HepG2 (cell line): ENCODE measurements around the gene ARL6IP4. TPM values are rescaled to one million over a fixed set of nuclear protein-coding genes. Genes with fewer than 3 reads are reported as not detected.

ENCODE experiments used
- ATAC-seq: fragments of 200-7000 bp; cut with Tn5 transposase; 3 replicates; pipeline ENCODE4 v1.9.1; 2020; ENCODE audit warnings: mild to moderate bottlenecking, moderate library complexity
- BruUV-seq: library from RNA; stranded (reverse); fragments of 400-500 nt; replicated peaks from 2 replicates; lab custom pipeline; 2021; lab: Mats Ljungman, UMichigan
- CTCF ChIA-PET: fragments of 300-600 bp; formaldehyde crosslinking; extraction: SDS; loops from one replicate; lab custom pipeline; 2021; ENCODE audit warnings: low total read pairs, inconsistent platforms, low intra/inter-chr PET ratio; lab: Yijun Ruan, JAX
- POLR2A ChIA-PET: fragments of 350-600 bp; sonication (Branson Sonifier 250); formaldehyde crosslinking; loops from one replicate; lab custom pipeline; 2020; ENCODE audit warnings: antibody characterized with exemption, inconsistent platforms; lab: Yijun Ruan, JAX
- DNase-seq: peaks from one replicate; pipeline ENCODE4 v3.0.0-alpha.2; 2015; ENCODE audit warnings: low spot score
- FAIRE-seq: peaks from 3 replicates; lab custom pipeline; 2011; peaks lifted over from hg19 to GRCh38; lab: Jason Lieb, UNC
- H2AFZ ChIP-seq: one replicate; pipeline ENCODE4 v1.6.1; 2011; ENCODE audit warnings: low read length, inconsistent platforms
- H3K27ac ChIP-seq: fragments of 300-600 bp; 3 replicates; pipeline ENCODE4 v1.8.0; 2011; ENCODE audit warnings: mixed run types, mild to moderate bottlenecking, mixed read lengths, low read length, inconsistent platforms; ENCODE audit not compliant: insufficient read depth; ENCODE audit errors: extremely low read length
- H3K27me3 ChIP-seq, 2 experiments: fragments of 200-600 bp in 1 of 2; 2 replicates in 1 of 2; 3 replicates in 1 of 2; pipeline versions ENCODE4 v1.6.0 to v1.8.0; 2011; ENCODE audit warnings: low read length in 2 of 2, mild to moderate bottlenecking in 2 of 2, moderate library complexity in 2 of 2, inconsistent platforms in 1 of 2; ENCODE audit not compliant: insufficient read depth in 2 of 2, control insufficient read depth in 1 of 2
- H3K36me3 ChIP-seq, 2 experiments: fragments of 200-600 bp in 1 of 2; replicated peaks in 1 of 2; 2 replicates in 1 of 2; 3 replicates in 1 of 2; pipeline versions ENCODE4 v1.5.1 to v1.8.0; 2011; ENCODE audit warnings: low read length in 2 of 2, inconsistent platforms in 1 of 2; ENCODE audit not compliant: insufficient read depth in 2 of 2, control insufficient read depth in 1 of 2
- H3K4me1 ChIP-seq: 2 replicates; pipeline ENCODE4 v1.5.1; 2012; ENCODE audit warnings: low read length, inconsistent platforms; ENCODE audit not compliant: insufficient read depth
- H3K4me2 ChIP-seq: 2 replicates; pipeline ENCODE4 v1.6.0; 2011; ENCODE audit warnings: low read depth, low read length, inconsistent platforms
- H3K4me3 ChIP-seq, 3 experiments: fragments of 200-600 bp in 1 of 3; sonication (generic), shearing (Covaris generic) in 1 of 3; replicated peaks in 1 of 3; 2 replicates each; pipeline ENCODE4 v1.5.1; 2011 to 2016; ENCODE audit warnings: low read length in 3 of 3, inconsistent platforms in 2 of 3, low read depth in 2 of 3, mild to moderate bottlenecking in 2 of 3, control low read depth in 1 of 3, mixed read lengths in 1 of 3; ENCODE audit not compliant: insufficient read depth in 1 of 3
- H3K79me2 ChIP-seq: one replicate; pipeline ENCODE4 v1.6.1; 2011; ENCODE audit warnings: low read length, inconsistent platforms; ENCODE audit not compliant: insufficient read depth
- H3K9ac ChIP-seq: 2 replicates; pipeline ENCODE4 v1.6.0; 2011; ENCODE audit warnings: mild to moderate bottlenecking, low read depth, low read length, inconsistent platforms; ENCODE audit not compliant: insufficient read depth
- H3K9me3 ChIP-seq: 2 replicates; pipeline ENCODE4 v1.5.1; 2012; ENCODE audit warnings: mild to moderate bottlenecking, low read length
- H4K20me1 ChIP-seq: 2 replicates; pipeline ENCODE4 v1.6.0; 2011; ENCODE audit warnings: inconsistent platforms, mild to moderate bottlenecking, low read length, moderate library complexity; ENCODE audit not compliant: insufficient read depth
- CENPX ChIP-seq: sonication (generic); formaldehyde crosslinking; IDR thresholded peaks from 2 replicates; pipeline ENCODE4 v1.9.0; 2021; ENCODE audit warnings: mild to moderate bottlenecking, missing genetic modification reagents, moderate library complexity
- JDP2 ChIP-seq: sonication (generic); formaldehyde crosslinking; IDR thresholded peaks from 2 replicates; pipeline ENCODE4 v1.8.1; 2022; ENCODE audit warnings: missing genetic modification reagents, borderline replicate concordance
- POLR2AphosphoS5 ChIP-seq: IDR thresholded peaks from 2 replicates; pipeline ENCODE4 v1.6.1; 2012; ENCODE audit warnings: low read depth, low read length
- SKI ChIP-seq: fragments of 450-650 bp; IDR thresholded peaks from one replicate; pipeline ENCODE4 v1.6.1; 2018; ENCODE audit warnings: mild to moderate bottlenecking; ENCODE audit not compliant: partially characterized antibody
- SRF ChIP-seq: IDR thresholded peaks from 2 replicates; pipeline ENCODE4 v1.6.1; 2011; ENCODE audit warnings: mild to moderate bottlenecking, low read depth, low read length, moderate library complexity
- TAF15 ChIP-seq: fragments of 200-400 bp; formaldehyde crosslinking; IDR thresholded peaks from one replicate; pipeline ENCODE4 v1.6.1; 2018; ENCODE audit warnings: mild to moderate bottlenecking, low read depth, low read length; ENCODE audit not compliant: poor library complexity, severe bottlenecking
- ZNF225 ChIP-seq: sonication (generic); formaldehyde crosslinking; IDR thresholded peaks from 2 replicates; pipeline ENCODE4 v1.4.0; 2020; ENCODE audit warnings: mild to moderate bottlenecking, missing genetic modification reagents
- ZNF296 ChIP-seq: sonication (generic); formaldehyde crosslinking; conservative IDR thresholded peaks from 2 replicates; pipeline ENCODE4 v1.5.0; 2020; ENCODE audit warnings: mild to moderate bottlenecking, missing genetic modification reagents
- ZNF709 ChIP-seq: sonication (generic); formaldehyde crosslinking; IDR thresholded peaks from 2 replicates; pipeline ENCODE4 v1.5.0; 2020; ENCODE audit warnings: mild to moderate bottlenecking, missing genetic modification reagents
- WGBS: methylation state at CpG from one replicate; pipeline ENCODE4 v1.1.6; 2017; ENCODE audit warnings: low lambda C conversion rate; 5-methylcytosine and 5-hydroxymethylcytosine counted together
- in situ Hi-C: cut with HindIII; loops from 2 replicates; pipeline ENCODE4 v1.10.0; 2017; ENCODE audit warnings: low pct_unique_long_range_greater_than_20kb; ENCODE audit not compliant: extremely low pct_ligation_motif_present
- intact Hi-C: fragments of 100-400 bp; cut with micrococcal nuclease; formaldehyde crosslinking; loops from one replicate; pipeline ENCODE4 v1.10.0; 2022; ENCODE audit not compliant: unreplicated experiment
- polyA plus RNA-seq, 8 experiments: library from polyadenylated mRNA; depleted of rRNA in 3 of 8; stranded (reverse) in 7 of 8; unstranded in 1 of 8; fragments of >200 nt; fragmentation: Illumina TruSeq in 4 of 8; extraction: Trizol in 4 of 8; gene quantifications; 2 replicates each; pipeline versions ENCODE4 v1.2.1 to v1.2.3, GENCODE V29; 2011 to 2016; ENCODE audit warnings: low read depth in 4 of 8, missing spikeins in 1 of 8, mixed read lengths in 1 of 8; ENCODE audit not compliant: insufficient read depth in 1 of 8
- total RNA-seq, 5 experiments: library from RNA; depleted of rRNA; stranded (reverse); fragments of >200 nt; fragmentation: Illumina TruSeq; extraction: Trizol; gene quantifications; 2 replicates each; pipeline ENCODE4 v1.2.3, GENCODE V29; 2016; ENCODE audit warnings: low read depth in 1 of 5
- TF ChIP-seq, protein P1 (sequence below), 2 experiments: IDR thresholded peaks; 2 replicates each; pipeline ENCODE4 v1.6.1; 2011 to 2012; ENCODE audit warnings: low read length in 2 of 2, borderline replicate concordance in 1 of 2, low read depth in 1 of 2, mild to moderate bottlenecking in 1 of 2, moderate library complexity in 1 of 2
- TF ChIP-seq, protein P2 (sequence below): sonication (generic); formaldehyde crosslinking; IDR thresholded peaks from 2 replicates; pipeline ENCODE4 v1.4.0; 2020; ENCODE audit warnings: mild to moderate bottlenecking, missing genetic modification reagents, borderline replicate concordance
- TF ChIP-seq, protein P3 (sequence below): sonication (generic); formaldehyde crosslinking; IDR thresholded peaks from 2 replicates; pipeline ENCODE4 v1.5.0; 2020; ENCODE audit warnings: mild to moderate bottlenecking, low read depth, missing genetic modification reagents, borderline replicate concordance
- TF ChIP-seq, protein P4 (sequence below): sonication (generic); formaldehyde crosslinking; IDR thresholded peaks from 2 replicates; pipeline ENCODE4 v1.4.0; 2020; ENCODE audit warnings: missing genetic modification reagents

Gene ARL6IP4
- total and polyA plus RNA-seq, 2 of the 13 experiments (the other 11 are each of a cell fraction or from before 2014, with no cell fraction given) = 155 to 220 TPM

DNA sequence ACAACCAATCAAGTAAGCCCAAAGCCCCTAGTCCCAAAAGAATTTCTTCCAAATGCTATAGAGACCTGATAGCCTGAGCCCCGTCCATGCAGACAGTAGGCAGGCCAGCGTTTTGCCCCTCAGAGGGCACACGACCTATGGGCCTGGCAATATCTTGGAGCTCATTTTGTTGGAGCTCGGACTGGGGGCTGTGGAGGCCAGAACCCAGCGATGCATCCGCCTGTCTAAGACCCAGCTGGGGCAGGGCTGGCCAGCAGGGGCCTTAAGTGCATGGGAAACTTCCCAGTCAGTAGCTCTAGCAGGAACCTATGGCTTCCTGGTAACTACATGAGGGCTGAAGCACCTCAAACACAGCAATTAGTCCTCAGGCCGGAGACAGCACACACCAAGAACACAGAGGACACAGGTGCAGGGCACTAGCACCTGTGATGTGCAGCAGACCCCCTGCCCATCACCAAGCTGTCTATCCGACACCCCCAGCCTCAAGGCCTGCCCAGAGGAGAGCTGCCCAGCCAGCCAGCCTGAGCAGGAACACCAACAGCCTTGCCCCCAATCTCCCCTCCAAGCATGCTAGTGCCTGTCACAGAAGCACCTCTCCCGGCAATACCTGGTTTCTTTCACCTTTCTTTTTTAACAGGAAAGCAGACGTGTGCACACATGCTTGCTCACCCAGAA lies 50.8 kb downstream of the ARL6IP4 start:
- no peak overlapping the region for H3K9ac ChIP-seq
- ChIA-PET POLR2A (no interaction called here), CTCF (no interaction called here)
- DNase-seq (no peak), ATAC-seq (no peak), FAIRE-seq (no peak)
- H3K4me1 ChIP-seq = no peaks in the 10 kb centered on the region
- H3K36me3 ChIP-seq = peaks cover 8 to 51% of the 10 kb centered on the region in 2 experiments
- H3K27me3 ChIP-seq = no peaks in the 10 kb centered on the region
- no peaks in the 10 kb centered on the region for H3K9me3 ChIP-seq
- WGBS = 100% methylated on average over 7 of the region's 10 CpGs
- no peaks in the 10 kb centered on the region for H3K79me2 ChIP-seq
- no peak overlapping the region for H3K4me3 ChIP-seq
- intact Hi-C loops = no loop called here
- no peak overlapping the region for H3K4me2 ChIP-seq
- in situ Hi-C loops = no loop called here
- no TSS peak for BruUV-seq
- no peak overlapping the region for H2AFZ ChIP-seq
- no peak overlapping the region for H3K27ac ChIP-seq
- H4K20me1 ChIP-seq = no peaks in the 10 kb centered on the region
- TF ChIP-seq CENPX (CRISPR knock-in tag) = no peak
- TF ChIP-seq, protein P1, sequence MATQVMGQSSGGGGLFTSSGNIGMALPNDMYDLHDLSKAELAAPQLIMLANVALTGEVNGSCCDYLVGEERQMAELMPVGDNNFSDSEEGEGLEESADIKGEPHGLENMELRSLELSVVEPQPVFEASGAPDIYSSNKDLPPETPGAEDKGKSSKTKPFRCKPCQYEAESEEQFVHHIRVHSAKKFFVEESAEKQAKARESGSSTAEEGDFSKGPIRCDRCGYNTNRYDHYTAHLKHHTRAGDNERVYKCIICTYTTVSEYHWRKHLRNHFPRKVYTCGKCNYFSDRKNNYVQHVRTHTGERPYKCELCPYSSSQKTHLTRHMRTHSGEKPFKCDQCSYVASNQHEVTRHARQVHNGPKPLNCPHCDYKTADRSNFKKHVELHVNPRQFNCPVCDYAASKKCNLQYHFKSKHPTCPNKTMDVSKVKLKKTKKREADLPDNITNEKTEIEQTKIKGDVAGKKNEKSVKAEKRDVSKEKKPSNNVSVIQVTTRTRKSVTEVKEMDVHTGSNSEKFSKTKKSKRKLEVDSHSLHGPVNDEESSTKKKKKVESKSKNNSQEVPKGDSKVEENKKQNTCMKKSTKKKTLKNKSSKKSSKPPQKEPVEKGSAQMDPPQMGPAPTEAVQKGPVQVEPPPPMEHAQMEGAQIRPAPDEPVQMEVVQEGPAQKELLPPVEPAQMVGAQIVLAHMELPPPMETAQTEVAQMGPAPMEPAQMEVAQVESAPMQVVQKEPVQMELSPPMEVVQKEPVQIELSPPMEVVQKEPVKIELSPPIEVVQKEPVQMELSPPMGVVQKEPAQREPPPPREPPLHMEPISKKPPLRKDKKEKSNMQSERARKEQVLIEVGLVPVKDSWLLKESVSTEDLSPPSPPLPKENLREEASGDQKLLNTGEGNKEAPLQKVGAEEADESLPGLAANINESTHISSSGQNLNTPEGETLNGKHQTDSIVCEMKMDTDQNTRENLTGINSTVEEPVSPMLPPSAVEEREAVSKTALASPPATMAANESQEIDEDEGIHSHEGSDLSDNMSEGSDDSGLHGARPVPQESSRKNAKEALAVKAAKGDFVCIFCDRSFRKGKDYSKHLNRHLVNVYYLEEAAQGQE (IDR thresholded peaks at IDR 0.05; ENCODE audit: borderline replicate concordance in 1 of 2, low read depth in 1 of 2, low read length in 2 of 2) = no peak
- no peak for TF ChIP-seq ZNF225
- no peak for TF ChIP-seq TAF15
- TF ChIP-seq SRF = no peak
- no peak for TF ChIP-seq ZNF709 (CRISPR knock-in tag)
- no peak for TF ChIP-seq ZNF296 (CRISPR knock-in tag)
- TF ChIP-seq POLR2AphosphoS5 = no peak
- no peak for TF ChIP-seq SKI
- no peak for TF ChIP-seq JDP2 (CRISPR knock-in tag)
- TF ChIP-seq, protein P2, sequence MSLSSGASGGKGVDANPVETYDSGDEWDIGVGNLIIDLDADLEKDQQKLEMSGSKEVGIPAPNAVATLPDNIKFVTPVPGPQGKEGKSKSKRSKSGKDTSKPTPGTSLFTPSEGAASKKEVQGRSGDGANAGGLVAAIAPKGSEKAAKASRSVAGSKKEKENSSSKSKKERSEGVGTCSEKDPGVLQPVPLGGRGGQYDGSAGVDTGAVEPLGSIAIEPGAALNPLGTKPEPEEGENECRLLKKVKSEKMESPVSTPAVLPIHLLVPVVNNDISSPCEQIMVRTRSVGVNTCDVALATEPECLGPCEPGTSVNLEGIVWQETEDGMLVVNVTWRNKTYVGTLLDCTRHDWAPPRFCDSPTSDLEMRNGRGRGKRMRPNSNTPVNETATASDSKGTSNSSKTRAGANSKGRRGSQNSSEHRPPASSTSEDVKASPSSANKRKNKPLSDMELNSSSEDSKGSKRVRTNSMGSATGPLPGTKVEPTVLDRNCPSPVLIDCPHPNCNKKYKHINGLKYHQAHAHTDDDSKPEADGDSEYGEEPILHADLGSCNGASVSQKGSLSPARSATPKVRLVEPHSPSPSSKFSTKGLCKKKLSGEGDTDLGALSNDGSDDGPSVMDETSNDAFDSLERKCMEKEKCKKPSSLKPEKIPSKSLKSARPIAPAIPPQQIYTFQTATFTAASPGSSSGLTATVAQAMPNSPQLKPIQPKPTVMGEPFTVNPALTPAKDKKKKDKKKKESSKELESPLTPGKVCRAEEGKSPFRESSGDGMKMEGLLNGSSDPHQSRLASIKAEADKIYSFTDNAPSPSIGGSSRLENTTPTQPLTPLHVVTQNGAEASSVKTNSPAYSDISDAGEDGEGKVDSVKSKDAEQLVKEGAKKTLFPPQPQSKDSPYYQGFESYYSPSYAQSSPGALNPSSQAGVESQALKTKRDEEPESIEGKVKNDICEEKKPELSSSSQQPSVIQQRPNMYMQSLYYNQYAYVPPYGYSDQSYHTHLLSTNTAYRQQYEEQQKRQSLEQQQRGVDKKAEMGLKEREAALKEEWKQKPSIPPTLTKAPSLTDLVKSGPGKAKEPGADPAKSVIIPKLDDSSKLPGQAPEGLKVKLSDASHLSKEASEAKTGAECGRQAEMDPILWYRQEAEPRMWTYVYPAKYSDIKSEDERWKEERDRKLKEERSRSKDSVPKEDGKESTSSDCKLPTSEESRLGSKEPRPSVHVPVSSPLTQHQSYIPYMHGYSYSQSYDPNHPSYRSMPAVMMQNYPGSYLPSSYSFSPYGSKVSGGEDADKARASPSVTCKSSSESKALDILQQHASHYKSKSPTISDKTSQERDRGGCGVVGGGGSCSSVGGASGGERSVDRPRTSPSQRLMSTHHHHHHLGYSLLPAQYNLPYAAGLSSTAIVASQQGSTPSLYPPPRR = no peak
- TF ChIP-seq, protein P3, sequence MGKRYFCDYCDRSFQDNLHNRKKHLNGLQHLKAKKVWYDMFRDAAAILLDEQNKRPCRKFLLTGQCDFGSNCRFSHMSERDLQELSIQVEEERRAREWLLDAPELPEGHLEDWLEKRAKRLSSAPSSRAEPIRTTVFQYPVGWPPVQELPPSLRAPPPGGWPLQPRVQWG = no peak
- TF ChIP-seq, protein P4, sequence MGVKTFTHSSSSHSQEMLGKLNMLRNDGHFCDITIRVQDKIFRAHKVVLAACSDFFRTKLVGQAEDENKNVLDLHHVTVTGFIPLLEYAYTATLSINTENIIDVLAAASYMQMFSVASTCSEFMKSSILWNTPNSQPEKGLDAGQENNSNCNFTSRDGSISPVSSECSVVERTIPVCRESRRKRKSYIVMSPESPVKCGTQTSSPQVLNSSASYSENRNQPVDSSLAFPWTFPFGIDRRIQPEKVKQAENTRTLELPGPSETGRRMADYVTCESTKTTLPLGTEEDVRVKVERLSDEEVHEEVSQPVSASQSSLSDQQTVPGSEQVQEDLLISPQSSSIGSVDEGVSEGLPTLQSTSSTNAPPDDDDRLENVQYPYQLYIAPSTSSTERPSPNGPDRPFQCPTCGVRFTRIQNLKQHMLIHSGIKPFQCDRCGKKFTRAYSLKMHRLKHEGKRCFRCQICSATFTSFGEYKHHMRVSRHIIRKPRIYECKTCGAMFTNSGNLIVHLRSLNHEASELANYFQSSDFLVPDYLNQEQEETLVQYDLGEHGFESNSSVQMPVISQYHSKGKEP (CRISPR knock-in tag) = no peak
